H1 (cell line): ENCODE results near the gene NKTR. TPM values are rescaled to one million over a fixed set of nuclear protein-coding genes. Genes with fewer than 3 reads are reported as not detected.

Experiments used
- CHD2 ChIP-seq: IDR thresholded peaks from 2 replicates; pipeline ENCODE4 v1.6.1; 2012; ENCODE audit warnings: low read length, improper control_type of control experiment
- GTF2F1 ChIP-seq: IDR thresholded peaks from 2 replicates; pipeline ENCODE4 v1.6.1; 2012; ENCODE audit warnings: low read depth, low read length, improper control_type of control experiment, borderline replicate concordance
- RNF2 ChIP-seq: fragments of 200-900, 300-1000 bp; sonication (generic); IDR thresholded peaks from 2 replicates; pipeline ENCODE4 v1.7.1; 2016; ENCODE audit warnings: borderline replicate concordance, low read depth, mild to moderate bottlenecking, antibody characterized with exemption, low read length; ENCODE audit not compliant: poor library complexity, severe bottlenecking; ENCODE audit errors: missing control alignments
- SAP30 ChIP-seq: fragments of 300-600 bp; sonication (generic); IDR thresholded peaks from 2 replicates; pipeline ENCODE4 v1.7.1; 2012; ENCODE audit warnings: low read length, moderate library complexity, mild to moderate bottlenecking, inconsistent platforms; ENCODE audit not compliant: insufficient read depth, insufficient replicate concordance
- YY1 ChIP-seq: IDR thresholded peaks from 2 replicates; pipeline ENCODE4 v1.6.1; 2011; ENCODE audit warnings: low read depth, mild to moderate bottlenecking, low read length
- polyA plus RNA-seq, 7 experiments: library from polyadenylated mRNA; depleted of rRNA in 3 of 7; stranded (reverse) in 5 of 7; unstranded in 2 of 7; fragments of >200 nt in 5 of 7; fragments of 200-250 nt in 2 of 7; gene quantifications; 1 replicate in 5 of 7; 2 replicates in 1 of 7; 4 replicates in 1 of 7; pipeline versions ENCODE4 v1.2.1 to v1.2.3, GENCODE V29; 2011 to 2013; ENCODE audit warnings: missing spikeins in 2 of 7, mixed read lengths in 2 of 7
- total RNA-seq: library from RNA; stranded (reverse); fragmentation: NEBNext Ultra II Directional; extraction: Animal tissue kit (Norgen Biotek cat#: 25700); gene quantifications from 2 replicates; pipeline ENCODE4 v1.2.1, GENCODE V29; 2021
- TF ChIP-seq, protein P1 (sequence below): fragments of 300-600 bp; sonication (generic); IDR thresholded peaks from 2 replicates; pipeline ENCODE4 v1.7.1; 2012; ENCODE audit warnings: low read length, moderate library complexity, mild to moderate bottlenecking, inconsistent platforms; ENCODE audit not compliant: insufficient replicate concordance
- TF ChIP-seq, protein P2 (sequence below): IDR thresholded peaks from 2 replicates; pipeline ENCODE4 v1.6.1; 2012; ENCODE audit warnings: inconsistent platforms

NKTR gene
- total and polyA plus RNA-seq, 2 of the 8 experiments (the other 6 are each of a cell fraction or from before 2014, with no cell fraction given): 24.1 to 62.2 TPM

DNA sequence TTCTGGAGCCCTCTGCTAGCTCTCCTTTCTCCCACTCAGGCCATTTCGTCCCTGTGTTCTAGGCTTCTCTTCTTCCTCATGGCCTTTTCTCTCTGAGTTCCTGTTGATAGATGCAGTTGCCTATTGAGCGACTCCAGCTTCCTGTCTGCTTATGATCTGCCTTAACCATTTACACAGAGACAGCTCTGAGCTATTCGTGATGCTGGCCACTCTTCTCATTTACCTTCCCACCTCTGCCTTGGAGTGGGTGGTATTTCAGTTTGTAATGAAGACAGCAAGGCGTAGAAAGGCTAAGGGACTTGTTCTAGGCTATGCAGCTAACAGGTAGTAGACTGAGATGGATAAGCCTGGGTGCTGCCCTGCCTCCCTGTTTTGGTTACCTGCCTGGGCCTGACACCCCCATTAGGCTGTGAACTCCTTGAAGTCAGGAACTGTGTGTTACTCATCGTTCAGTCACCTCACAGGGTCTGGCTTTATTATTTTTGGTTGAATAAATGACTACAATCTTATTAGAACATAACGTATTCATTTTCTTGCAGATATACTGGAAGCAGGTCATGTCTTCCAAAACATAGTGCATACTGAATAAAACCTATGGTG is 40.4 kb downstream of the NKTR start (continued):
- TF ChIP-seq, protein P1, sequence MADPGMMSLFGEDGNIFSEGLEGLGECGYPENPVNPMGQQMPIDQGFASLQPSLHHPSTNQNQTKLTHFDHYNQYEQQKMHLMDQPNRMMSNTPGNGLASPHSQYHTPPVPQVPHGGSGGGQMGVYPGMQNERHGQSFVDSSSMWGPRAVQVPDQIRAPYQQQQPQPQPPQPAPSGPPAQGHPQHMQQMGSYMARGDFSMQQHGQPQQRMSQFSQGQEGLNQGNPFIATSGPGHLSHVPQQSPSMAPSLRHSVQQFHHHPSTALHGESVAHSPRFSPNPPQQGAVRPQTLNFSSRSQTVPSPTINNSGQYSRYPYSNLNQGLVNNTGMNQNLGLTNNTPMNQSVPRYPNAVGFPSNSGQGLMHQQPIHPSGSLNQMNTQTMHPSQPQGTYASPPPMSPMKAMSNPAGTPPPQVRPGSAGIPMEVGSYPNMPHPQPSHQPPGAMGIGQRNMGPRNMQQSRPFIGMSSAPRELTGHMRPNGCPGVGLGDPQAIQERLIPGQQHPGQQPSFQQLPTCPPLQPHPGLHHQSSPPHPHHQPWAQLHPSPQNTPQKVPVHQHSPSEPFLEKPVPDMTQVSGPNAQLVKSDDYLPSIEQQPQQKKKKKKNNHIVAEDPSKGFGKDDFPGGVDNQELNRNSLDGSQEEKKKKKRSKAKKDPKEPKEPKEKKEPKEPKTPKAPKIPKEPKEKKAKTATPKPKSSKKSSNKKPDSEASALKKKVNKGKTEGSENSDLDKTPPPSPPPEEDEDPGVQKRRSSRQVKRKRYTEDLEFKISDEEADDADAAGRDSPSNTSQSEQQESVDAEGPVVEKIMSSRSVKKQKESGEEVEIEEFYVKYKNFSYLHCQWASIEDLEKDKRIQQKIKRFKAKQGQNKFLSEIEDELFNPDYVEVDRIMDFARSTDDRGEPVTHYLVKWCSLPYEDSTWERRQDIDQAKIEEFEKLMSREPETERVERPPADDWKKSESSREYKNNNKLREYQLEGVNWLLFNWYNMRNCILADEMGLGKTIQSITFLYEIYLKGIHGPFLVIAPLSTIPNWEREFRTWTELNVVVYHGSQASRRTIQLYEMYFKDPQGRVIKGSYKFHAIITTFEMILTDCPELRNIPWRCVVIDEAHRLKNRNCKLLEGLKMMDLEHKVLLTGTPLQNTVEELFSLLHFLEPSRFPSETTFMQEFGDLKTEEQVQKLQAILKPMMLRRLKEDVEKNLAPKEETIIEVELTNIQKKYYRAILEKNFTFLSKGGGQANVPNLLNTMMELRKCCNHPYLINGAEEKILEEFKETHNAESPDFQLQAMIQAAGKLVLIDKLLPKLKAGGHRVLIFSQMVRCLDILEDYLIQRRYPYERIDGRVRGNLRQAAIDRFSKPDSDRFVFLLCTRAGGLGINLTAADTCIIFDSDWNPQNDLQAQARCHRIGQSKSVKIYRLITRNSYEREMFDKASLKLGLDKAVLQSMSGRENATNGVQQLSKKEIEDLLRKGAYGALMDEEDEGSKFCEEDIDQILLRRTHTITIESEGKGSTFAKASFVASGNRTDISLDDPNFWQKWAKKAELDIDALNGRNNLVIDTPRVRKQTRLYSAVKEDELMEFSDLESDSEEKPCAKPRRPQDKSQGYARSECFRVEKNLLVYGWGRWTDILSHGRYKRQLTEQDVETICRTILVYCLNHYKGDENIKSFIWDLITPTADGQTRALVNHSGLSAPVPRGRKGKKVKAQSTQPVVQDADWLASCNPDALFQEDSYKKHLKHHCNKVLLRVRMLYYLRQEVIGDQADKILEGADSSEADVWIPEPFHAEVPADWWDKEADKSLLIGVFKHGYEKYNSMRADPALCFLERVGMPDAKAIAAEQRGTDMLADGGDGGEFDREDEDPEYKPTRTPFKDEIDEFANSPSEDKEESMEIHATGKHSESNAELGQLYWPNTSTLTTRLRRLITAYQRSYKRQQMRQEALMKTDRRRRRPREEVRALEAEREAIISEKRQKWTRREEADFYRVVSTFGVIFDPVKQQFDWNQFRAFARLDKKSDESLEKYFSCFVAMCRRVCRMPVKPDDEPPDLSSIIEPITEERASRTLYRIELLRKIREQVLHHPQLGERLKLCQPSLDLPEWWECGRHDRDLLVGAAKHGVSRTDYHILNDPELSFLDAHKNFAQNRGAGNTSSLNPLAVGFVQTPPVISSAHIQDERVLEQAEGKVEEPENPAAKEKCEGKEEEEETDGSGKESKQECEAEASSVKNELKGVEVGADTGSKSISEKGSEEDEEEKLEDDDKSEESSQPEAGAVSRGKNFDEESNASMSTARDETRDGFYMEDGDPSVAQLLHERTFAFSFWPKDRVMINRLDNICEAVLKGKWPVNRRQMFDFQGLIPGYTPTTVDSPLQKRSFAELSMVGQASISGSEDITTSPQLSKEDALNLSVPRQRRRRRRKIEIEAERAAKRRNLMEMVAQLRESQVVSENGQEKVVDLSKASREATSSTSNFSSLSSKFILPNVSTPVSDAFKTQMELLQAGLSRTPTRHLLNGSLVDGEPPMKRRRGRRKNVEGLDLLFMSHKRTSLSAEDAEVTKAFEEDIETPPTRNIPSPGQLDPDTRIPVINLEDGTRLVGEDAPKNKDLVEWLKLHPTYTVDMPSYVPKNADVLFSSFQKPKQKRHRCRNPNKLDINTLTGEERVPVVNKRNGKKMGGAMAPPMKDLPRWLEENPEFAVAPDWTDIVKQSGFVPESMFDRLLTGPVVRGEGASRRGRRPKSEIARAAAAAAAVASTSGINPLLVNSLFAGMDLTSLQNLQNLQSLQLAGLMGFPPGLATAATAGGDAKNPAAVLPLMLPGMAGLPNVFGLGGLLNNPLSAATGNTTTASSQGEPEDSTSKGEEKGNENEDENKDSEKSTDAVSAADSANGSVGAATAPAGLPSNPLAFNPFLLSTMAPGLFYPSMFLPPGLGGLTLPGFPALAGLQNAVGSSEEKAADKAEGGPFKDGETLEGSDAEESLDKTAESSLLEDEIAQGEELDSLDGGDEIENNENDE: no peak
- TF ChIP-seq SAP30: no peak
- TF ChIP-seq, protein P2, sequence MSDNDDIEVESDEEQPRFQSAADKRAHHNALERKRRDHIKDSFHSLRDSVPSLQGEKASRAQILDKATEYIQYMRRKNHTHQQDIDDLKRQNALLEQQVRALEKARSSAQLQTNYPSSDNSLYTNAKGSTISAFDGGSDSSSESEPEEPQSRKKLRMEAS: no peak
- TF ChIP-seq YY1: no peak
- TF ChIP-seq GTF2F1: no peak
- TF ChIP-seq CHD2: no peak
- TF ChIP-seq RNF2: no peak
